GM18907 (cell line): ENCODE measurements around the gene SLC2A6.
"Not testable (repeated sequence)": the region's sequence is repeated elsewhere in the genome, so short reads cannot be mapped to it uniquely, and the experiment has no call there.

ENCODE experiments used
- ATAC-seq: cut with Tn5 transposase; IDR thresholded peaks from one replicate; pipeline ENCODE4 v1.9.1; 2021; ENCODE audit warnings: mild to moderate bottlenecking, moderate library complexity; ENCODE audit not compliant: unreplicated experiment

Gene SLC2A6

DNA sequence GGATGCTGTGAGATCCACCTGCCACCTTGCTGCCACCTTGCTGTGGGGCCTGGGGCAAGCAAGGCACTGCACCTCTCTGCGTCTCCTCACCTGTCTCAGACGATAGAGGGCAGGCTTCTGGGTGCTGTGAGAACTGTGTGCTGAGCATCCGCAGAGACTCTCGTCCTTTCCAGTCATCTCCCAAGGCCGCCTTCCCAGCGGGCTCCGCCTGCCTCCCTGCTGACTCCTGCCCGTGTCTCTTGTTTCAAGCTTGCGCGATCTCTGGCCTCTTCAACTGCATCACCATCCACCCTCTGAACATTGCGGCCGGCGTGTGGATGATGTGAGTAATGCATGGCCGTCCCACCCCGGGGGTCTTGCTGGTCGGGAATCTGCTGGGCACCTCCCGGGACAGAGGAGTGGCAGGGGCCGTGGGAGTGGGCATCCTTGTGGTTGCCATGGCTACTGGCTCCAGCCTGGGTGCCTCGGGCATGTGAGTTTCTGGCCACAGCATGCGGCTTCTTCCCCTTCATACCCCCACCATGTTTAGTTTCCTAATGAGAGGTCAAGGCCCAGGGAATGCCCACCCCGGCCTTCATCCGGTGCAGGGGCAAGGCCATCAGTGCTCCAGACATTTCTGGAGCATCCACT lies 15.6 kb downstream of the SLC2A6 start:
- no peak for ATAC-seq

DNA sequence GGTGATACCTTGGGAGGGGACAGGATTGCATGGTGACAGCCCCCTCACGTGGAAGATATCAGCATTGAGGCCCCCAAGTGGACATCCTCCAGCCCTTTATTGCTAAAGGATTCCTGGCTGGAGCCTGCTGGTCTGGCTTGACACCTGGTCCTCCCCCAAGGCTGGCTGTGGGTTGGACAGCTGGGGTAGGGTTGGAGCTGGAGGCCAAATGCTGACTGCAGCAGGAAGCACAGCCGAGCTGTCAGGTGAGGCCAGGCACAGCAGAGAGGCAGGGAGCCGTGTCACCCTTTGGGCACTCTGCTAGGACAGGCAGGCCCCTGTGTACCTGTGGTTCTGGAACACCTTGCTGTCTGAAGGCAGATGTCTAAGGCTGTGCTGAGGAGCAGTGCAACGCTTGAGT lies 16.9 kb downstream of the SLC2A6 start:
- no peak for ATAC-seq

DNA sequence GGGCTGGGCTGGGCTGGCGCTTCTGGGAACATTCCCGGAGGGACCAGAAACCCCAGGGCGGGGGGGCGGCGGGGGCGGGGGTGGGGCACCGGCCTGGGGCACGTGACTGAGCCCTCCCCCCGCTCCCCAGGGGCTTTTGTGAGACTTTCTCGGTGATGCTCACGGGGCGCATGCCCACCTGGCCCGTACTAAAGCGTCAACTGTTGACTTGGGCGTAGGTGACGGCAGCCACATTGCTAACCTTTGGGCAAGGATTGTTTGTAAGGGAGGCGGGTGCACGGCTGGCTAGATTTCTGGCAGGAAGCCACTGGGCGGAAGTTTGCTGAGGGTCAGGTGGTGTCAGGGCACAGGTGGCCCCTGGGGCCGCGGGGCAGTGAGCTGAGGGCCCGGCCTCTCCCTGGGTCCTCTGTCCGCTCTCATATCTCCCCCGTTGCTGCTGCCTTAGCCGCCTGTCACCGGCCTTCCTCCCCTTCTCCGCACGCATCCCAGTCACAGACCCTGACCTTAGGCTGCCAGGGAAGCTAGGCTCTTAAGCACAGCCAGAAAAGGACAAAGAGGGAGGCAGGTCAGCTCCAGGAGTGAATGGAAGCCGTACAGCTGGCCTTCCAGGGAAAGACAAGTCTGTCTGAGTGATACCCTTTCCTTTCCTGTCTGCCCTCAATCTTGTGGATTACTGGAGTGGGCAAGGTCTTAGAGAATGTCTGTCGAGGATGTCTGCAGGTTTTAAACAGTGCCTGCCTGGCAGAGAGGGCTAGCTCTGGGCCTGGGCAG lies 18.3 kb downstream of the SLC2A6 start:
- peak; percentile 35 for ATAC-seq

DNA sequence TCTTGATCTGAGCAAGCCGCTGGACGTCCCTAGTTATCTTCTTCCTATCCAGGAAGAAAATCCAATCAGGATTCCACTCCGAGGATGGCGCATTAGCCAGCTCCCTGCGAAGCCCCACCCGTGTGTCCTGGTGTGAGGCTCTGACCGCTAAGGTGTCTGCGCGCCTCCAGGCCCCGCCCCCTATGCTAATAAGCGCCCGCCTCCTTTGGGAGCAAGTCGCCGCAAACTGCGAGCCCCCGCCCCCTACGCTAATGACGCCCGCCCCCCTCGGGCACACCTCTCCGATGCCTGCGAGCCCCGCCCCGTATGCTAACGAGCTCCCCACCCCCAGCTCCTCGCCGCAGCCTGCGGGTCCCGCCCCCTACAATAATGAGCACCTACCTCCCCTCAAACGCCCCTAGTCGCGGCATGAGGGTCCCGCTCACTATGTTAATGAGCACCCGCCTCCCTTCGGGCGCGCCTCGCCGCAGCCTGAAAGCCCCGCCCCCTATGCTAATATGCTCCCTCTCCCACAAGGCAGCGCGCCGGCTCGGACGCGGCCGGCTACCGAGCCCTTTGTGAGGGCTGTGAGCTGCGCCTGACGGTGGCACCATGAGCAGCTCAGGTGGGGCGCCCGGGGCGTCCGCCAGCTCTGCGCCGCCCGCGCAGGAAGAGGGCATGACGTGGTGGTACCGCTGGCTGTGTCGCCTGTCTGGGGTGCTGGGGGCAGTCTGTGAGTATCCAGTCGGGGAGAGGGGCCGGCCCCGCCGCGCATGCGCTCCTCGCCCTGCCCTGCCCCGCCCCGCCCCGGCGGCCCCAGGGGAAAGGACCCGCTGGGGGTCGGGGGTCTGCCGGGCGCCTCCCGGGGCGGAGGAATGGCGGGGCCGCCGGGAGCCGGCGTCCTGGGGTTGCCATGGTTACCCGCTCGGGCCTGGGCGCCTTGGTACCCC lies 19.2 kb downstream of the SLC2A6 start, which contains the start of gene CACFD1:
CACFD1 (plus strand) TSS at position 503 of the 929 bp plus-strand sequence; CDS start at position 592, 89 bp downstream.
- peak; percentile 73 for ATAC-seq

DNA sequence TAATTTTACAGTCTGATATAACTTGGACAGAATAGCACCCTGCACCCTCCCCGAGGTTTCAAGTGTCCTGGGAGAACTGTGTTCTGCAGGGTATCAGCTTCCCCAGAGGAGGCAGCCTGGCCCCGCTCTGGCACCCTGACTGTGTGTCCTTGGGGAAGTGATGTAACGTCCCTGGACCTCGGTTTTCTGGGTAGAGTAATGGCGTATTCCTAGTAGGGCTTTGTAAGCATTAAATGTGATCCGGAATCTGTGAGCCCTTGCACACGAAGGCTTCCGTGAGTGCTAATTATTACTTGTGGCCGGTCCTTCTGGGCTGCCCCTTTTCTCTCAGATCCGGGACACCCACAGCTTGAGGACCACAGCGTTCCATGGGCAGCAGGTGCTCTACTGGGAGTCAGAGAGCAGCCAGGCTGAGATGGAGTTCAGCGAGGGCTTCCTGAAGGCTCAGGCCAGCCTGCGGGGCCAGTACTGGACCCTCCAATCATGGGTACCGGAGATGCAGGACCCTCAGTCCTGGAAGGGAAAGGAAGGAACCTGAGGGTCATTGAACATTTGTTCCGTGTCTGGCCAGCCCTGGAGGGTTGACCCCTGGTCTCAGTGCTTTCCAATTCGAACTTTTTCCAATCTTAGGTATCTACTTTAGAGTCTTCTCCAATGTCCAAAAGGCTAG lies 20.1 kb downstream of the SLC2A6 start:
- ATAC-seq = no peak

DNA sequence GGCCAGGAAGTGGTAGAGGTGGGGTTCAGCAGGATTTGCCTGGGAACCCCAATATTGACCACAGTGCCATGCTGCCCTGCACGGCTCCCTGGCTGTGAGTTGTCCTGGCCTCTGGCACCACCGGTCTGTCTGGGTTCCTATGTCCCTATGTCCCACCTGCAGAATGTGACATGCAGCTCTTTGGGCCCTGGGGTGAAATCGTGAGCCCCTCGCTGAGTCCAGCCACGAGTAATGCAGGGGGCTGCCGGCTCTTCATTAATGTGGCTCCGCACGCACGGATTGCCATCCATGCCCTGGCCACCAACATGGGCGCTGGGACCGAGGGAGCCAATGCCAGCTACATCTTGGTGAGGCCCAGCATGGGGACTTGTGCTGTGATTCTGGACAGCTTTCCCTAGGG lies 21.2 kb downstream of the SLC2A6 start:
- no peak for ATAC-seq

DNA sequence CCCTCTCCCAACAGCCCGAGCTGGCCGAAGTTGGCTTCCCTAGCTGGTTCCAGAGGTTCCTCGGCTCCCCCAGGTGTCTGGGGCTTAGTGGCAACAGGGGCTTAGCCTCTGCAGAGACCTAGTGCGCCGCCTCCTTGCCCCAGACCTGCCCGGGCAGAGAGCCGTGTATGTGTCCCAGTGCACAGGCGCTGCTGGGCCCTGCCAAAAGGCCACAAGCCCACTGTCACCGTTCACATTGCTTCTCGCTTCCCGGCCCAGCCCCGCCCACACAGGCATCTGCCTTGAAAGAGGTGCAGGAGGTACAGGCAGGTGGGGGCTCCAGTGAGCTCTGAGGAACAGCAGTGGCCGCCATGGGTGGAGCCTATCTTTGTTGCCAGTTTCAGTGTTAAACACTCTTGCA lies 21.7 kb downstream of the SLC2A6 start:
- no peak for ATAC-seq

DNA sequence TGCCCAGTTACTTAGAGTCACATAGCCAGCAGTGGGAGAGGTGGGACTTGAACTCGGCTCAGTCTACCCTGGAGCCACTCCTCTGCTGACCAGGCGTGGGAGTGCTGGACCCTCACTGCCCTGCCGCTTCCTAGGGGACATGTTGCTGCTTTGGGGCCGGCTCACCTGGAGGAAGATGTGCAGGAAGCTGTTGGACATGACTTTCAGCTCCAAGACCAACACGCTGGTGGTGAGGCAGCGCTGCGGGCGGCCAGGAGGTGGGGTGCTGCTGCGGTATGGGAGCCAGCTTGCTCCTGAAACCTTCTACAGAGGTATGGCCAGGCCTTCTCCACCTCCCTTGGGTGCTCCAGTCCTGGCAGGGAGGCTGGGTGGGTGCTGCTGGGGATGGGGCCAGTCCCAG lies 22.5 kb downstream of the SLC2A6 start:
- no peak for ATAC-seq

DNA sequence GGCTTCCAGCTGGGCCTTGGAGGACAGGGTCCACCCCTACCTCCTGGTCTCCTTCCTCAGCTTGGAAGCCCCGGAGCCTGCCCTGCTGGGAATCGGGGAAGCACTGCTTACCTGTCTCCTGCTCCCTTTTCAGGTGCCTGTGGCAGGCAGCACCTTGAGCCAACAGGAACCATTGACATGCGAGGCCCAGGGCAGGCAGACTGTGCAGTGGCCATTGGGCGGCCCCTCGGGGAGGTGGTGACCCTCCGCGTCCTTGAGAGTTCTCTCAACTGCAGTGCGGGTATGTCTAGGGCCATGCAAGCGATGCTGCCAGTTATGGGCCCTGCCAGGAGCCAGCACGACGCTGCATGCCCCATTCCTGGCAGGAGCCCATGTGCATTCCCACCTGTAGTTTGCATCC lies 23.0 kb downstream of the SLC2A6 start:
- no peak for ATAC-seq

DNA sequence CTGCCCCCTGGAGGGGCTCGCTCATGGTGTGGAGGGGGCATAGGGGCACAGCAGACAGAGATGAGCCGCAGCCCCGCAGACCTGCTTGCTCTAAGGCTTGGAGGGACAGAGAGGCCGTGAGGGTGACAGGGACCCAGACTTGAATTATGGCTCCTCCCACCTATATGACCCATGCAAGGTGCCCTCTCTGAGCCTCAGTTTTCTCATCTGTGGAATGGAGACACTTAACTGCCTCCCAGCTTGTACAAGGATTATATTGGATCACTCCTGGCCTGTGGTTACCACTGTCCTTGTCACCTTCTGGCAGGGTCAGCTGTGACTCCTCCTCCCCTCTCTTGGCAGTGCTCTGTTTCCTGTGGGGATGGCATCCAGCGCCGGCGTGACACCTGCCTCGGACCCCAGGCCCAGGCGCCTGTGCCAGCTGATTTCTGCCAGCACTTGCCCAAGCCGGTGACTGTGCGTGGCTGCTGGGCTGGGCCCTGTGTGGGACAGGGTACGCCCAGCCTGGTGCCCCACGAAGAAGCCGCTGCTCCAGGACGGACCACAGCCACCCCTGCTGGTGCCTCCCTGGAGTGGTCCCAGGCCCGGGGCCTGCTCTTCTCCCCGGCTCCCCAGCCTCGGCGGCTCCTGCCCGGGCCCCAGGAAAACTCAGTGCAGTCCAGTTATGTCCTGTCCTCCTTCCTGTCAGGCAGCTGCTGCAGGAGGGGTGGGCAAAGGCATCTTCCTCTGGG lies 23.8 kb downstream of the SLC2A6 start:
- ATAC-seq = no peak

DNA sequence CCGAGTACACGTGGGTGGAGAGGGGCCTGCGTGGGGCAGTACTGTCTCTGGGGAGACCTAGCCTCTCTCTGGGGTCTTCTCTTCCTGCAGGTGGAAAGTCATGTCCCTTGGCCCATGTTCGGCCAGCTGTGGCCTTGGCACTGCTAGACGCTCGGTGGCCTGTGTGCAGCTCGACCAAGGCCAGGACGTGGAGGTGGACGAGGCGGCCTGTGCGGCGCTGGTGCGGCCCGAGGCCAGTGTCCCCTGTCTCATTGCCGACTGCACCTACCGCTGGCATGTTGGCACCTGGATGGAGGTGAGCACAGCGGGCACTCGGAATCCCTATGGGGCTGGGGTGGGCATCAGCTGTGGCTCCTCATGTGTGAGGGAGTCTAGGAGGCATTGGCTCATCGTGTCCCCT lies 24.6 kb downstream of the SLC2A6 start:
- ATAC-seq = no peak

DNA sequence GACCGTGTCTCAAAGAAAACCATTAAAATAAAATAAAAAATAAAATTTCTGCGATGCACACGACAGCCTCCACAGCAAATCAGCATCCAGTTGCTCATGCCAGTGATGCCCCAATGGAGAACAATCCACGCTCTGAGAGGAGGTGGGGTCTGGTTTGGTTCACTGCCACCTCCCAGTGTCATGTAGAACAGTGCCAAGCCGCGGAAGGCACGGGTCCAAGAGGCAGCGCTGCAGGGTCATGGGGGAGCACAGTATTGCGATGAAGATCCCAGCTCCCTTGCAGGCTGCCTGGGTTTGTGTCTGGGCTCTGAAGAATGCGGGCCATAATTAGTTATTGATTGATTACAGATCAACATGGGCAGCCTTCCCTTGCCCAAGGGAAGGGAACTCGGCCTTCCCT lies 25.2 kb downstream of the SLC2A6 start:
- ATAC-seq = no peak

DNA sequence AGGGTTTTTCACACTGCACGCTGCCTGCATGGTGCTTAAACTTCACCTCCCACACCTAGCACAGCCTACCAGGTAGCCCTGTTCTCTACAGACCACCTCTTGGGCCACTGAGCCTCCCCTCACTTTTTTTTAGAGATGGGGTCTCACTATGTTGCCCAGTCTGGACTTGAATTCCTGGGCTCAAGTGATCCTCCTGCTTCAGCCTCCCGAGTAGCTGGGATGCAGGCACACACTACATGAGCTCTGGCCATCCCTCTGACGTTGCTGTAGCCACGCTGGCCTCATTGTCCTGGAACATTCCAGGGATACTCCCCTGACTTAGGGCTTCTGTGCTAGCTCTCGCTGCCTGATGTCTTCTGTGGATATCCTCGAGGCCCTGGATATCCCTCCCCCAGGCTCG lies 26.3 kb downstream of the SLC2A6 start:
- ATAC-seq = no peak

DNA sequence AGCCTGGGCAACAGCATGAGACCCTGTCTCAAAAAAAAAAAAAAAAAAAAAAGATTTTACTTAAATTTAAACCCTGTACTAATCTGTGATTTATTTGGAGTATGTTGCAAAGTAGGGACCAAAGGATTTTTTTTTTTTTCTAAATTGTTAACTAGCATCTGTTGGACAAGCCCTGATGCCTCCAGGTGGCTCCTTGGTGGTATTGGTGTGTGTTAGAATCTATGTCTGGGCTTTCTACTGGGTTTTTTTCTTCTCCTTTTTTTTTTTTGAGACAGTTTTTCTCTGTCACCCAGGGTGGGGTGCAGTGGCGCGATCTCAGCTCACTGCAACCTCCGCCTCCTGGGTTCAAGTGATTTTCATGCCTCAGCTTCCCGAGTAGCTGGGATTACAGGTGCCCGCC lies 27.0 kb downstream of the SLC2A6 start:
- not testable (repeated sequence) for ATAC-seq

DNA sequence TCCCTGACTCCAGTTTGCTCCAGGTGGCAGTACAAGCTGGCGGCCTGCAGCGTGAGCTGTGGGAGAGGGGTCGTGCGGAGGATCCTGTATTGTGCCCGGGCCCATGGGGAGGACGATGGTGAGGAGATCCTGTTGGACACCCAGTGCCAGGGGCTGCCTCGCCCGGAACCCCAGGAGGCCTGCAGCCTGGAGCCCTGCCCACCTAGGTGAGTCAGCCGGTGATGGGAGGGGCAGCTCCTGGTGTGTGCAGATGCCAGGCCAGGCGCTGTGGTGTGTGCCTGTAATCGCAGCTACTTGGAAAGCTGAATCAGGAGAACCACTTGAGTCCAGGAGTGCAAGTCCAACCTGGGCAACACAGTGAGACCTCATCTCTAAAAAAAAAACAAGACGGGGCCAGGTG lies 29.1 kb downstream of the SLC2A6 start:
- ATAC-seq = no peak

DNA sequence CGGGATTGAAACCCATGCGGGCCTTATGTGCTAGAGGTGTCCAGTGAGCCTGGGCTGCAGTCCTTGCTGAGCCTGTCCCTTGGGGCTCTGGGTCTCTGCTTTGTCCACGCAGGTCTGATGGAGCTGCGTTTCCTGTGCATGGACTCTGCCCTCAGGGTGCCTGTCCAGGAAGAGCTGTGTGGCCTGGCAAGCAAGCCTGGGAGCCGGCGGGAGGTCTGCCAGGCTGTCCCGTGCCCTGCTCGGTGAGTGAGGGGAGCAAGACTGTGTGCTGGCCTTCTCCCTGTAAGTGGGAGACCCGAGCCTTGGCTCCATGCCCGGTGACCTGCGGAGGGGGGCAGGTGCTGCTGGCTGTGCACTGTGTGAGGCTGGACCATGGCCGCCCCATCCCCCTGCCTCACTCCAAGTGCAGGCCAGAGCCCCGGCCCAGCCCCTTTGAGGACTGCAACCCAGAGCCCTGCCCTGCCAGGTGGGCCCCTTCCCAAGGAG lies 30.4 kb downstream of the SLC2A6 start:
- no peak for ATAC-seq

DNA sequence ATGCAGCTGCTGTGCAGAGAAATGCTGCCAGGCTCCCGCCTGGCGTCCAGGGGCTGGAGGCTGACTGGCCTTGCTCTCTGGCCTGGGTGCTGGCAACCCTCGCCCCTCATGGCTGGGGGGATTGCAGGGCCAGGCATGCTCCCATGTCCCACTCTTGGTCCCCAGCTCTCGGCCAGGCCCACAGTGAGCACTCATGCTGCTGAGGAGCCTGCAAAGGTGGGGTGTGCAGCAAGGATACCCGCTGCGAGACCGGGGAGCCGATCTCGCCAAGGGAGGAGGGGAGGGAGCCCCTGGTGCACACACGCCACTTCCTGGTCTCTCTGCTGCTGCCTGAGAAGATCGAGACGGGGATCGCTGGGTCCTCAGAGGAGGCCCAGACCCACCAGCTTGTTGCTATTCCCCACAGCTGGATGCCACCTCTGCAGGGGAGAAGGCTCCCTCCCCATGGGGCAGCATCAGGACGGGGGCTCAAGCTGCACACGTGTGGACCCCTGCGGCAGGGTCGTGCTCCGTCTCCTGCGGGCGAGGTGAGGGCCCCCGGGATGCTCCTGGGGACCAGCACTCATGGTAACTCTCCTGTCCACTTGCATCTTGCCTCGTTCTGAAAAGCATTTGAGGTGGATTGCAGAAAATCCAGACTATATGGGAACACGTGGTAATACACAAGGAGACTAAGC lies 33.5 kb downstream of the SLC2A6 start:
- ATAC-seq = no peak

DNA sequence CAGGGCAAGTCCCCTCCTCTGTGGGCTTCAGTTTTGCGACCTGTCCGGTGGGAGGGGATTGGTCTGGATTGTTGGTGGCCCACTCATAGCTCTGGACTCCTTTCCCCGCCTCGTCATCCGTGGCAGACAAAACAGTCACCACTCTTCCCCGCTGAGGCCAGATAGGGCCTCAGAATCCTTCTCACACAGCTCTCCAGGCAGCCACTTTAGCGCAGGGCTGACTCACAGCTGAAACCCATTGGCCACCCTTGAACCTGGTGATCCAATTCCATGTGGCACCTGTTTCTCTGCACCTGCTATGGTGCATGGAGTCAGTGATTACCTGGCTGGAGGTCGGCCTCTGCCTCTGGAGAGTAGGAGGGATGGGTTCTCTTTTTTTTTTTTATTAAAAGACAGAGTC lies 34.9 kb downstream of the SLC2A6 start:
- ATAC-seq = no peak

DNA sequence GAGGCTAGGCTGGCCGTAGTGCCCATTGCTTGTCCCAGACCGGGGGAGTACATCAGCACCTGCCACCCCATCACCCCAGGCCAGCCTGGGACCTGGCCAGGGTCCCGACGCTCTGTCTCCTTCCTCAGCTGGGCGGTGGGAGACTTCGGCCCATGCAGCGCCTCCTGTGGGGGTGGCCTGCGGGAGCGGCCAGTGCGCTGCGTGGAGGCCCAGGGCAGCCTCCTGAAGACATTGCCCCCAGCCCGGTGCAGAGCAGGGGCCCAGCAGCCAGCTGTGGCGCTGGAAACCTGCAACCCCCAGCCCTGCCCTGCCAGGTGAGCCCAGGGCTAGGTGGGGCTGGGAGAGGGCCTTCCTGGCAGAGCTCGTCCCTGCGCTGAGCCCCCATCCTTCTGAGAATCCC lies 35.7 kb downstream of the SLC2A6 start:
- ATAC-seq = no peak

DNA sequence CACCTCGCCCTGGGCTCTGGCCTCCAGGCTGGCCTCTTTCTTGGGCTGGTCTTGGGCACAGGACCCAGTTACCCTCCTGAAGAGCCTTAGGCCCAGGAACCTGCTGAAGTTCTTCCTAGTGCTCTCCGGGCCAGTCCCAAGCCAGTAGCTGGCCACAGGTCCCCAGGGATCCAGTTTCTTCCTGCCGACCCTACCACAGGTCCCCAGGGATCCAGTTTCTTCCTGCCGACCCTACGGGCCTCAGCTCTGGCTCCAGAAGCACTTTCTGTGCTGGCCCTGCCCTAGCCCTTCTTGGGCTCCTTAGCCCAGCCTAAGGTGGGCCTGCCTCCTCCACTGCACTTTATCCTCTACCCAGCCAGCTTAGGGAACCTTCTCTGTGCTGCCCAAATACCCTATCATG lies 37.3 kb downstream of the SLC2A6 start:
- no peak for ATAC-seq
